Neural progenitor cell (in vitro differentiated cells): Measurements from ENCODE around the gene CPLANE1.

Experiments used
- CTCF ChIP-seq: fragments of 200-600 bp; sonication (generic); IDR thresholded peaks from 2 replicates; pipeline ENCODE4 v1.5.1; 2017; ENCODE audit warnings: antibody characterized with exemption, mild to moderate bottlenecking
- EZH2 ChIP-seq: fragments of 200-600 bp; sonication (generic); IDR thresholded peaks from 2 replicates; pipeline ENCODE4 v1.6.1; 2017; ENCODE audit warnings: antibody characterized with exemption, mild to moderate bottlenecking, moderate library complexity

GRCh38 chr5:37182667-37183066 lies 66.5 kb downstream of the CPLANE1 start:
- TF ChIP-seq CTCF: no peak
- no peak for TF ChIP-seq EZH2
